ENCODE data around the gene SYNJ1.
A peak's percentile ranks its signal among the peaks of the same experiment; 100 is the strongest.
"Not testable (repeated sequence)": the region's sequence is repeated elsewhere in the genome, so short reads cannot be mapped to it uniquely, and the experiment has no call there.

Gene SYNJ1

DNA sequence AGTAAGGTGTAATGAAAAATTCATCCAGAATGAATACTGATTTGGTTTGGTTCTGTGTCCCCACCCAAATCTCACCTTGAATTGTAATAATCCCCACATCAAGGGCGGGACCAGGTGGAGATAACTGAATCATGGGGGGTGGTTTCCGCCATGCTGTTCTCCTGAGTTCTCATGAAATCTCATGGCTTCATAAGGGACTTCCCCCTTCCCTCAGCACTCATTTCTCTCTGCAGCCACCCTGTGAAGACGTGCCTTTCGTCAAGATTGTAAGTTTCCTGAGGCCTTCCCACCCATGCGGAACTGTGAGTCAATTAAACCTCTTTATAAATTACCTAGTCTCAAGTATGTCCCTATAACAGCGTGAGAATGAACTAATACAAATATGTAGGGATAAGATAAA, 5.5 kb upstream of the SYNJ1 start:
- DNase-seq: no peak

DNA sequence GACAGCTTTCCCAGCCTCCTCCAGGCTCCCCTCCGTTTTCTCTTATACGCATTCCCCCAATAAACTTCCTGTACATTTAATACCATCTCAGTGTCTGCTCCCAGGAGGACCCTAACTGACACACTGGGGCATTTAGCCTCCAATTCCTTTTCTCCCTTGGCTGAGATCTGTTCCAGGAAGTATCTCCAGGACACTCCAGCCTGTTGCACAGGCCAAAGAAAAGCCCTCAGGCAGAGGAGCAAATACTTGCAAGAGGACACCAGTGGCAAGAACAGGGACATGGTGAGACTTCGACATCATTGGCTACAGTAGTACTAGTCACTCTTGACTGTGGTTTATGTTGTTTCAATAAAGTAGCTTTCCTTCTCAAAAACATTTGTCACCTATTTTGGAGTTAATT, 4.7 kb upstream of the SYNJ1 start:
- DNase-seq: no peak

DNA sequence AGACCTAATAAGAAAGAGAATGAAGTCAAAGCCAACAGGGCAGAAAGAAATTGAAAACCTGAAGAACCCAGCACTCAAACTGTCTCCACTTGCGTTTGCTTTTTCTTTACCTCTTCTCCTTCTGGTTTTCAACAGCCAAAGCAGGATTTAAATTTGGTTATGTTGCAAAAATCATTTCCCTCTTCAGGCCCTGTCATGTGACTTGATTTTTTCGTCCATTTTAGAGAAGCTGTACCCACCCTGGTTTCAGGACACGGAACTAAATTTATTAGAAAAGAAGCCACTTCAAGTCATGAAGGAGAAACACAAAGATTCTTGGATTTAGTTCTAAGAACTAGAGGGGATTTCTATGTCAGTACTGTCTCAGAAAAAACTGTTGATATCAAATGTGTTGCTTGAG, 1.0 kb upstream of the SYNJ1 start:
- no peak for DNase-seq

DNA sequence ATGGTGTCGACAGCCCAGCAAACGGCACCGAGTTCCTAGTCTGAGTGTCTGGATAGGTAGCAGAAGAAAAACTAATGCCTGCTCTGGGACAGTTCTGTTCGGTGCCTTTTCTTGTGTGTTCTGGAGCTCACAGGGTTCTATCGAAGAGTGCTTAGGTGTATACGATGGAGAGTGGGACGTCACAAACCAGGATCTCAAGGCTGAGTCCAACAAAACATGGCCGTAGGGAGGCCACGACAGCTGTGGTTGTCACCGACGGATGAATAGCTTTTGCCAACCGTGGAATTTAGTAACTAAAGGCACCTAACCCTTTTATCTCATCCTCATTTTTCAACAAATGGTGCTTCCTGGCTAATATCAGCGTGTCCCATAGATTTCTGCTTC, 635 bp upstream of the SYNJ1 start:
- DNase-seq: no peak

DNA sequence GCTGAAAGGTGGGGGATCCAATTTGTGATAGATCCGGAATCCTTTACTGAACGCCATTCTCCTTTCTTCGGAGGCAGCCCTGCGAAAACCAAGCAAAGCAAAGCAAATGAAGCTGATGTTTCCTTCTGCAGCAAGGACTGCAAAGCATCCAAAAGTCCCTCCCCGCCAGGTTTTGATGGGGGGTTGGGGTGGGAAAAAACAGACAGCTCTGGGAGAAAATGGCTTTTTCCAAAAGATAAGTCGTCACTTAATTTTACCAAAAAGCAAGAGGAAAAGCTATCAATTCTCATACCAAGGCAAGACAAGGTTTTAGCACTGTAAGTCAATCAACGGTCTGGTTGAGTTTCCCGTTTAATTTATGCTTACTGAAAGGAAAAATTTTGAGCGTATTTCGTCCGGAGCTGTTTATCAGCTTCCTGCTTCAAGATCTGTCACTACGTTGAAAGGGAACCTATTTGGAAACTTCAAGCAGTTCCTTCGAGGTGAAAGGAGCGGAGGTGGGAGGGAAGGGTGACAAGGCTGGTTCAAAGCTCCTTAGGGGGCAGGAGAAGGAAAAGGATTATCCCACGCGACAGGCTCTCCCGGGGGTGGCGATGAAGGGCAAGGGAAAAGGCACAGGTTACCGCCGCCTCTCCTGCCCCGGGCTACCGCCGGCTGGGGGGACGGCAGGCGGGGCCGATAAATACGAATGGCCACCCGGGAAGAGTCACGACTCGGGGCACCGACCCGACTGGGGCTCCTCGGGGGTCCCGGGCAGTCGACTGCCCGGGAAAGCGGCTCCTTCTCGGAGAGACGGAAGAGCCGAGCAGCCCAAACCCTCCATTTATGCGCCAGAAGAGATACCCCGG, 750 bp downstream of the SYNJ1 start:
- peak; percentile 16 for DNase-seq

DNA sequence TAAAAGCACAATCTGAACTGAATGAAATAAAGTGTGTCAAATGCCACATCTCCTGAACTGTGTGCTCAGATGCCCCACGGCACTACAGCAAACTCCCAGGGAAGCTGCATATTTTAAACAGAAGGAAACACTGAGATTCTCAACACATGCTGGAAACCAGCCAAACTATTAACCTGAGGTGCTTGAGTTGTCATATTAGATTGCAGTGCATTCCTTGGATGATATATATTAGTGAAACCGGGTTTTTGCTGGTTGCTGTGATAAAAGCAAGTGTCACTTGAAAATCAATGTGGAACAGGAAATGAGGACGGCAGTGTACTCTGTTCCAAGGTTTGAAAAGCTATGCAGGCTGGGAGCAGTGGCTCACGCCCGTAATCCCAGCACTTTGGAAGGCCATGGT, 8.7 kb downstream of the SYNJ1 start:
- peak; percentile 7 for DNase-seq

DNA sequence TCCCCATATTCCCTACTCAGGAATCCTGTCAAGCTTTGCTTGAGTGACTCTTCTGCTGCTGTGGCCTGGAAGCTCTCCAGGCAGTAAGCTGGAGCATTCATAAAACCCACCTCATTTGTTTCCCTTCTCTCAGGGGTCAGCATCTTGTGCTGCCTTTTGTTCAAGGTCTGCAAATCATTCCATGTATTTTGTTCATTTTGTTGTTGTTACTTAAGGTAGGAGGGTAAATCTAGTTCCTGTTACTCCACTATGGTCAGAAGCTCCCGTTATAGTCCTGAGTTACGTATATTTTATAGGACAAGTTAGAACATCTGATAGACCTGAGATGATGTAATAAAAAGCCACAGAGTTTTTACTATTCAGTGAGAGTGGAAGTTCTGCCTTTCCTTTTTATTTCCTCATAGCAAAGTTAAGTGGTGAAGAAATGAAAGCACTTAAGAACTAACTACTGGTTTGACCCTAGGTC, 9.9 kb downstream of the SYNJ1 start:
- no peak for DNase-seq

DNA sequence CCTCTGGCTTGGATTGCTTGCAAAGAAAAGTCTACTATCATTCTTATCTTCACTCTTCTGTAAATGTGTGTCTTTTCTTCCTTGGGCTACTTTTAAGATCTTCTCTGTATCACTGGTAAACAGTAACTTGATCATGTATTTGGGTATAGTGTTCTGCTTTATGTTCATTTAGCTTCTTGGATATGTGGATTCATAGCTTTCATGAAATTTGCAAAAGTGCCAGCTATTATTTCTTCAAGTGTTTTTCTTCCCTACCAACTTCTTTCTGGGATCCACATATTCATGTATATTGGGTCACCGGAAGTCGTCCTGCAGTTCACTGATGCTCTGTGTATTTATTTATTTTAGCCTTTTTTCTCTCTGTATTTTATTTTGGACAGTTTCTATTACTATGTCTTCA, 11.3 kb downstream of the SYNJ1 start:
- no peak for DNase-seq

DNA sequence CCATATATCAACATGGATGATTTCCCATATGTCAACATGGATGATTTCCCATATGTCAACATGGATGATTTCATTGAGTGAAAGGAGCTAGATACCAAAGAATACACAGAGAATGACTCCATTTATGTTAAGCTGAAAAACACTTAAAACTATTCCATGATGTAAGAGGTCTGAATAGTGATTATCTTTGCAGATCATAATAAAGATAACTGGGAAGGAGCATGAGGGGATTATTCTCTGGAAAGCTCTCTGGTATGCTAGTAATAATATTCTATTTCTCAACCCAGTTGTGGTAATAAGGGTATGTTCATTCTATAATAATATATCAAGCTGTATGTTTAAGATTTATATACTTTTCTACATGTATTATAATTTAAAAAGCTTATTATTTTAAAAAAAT, 14.1 kb downstream of the SYNJ1 start:
- DNase-seq: no peak

DNA sequence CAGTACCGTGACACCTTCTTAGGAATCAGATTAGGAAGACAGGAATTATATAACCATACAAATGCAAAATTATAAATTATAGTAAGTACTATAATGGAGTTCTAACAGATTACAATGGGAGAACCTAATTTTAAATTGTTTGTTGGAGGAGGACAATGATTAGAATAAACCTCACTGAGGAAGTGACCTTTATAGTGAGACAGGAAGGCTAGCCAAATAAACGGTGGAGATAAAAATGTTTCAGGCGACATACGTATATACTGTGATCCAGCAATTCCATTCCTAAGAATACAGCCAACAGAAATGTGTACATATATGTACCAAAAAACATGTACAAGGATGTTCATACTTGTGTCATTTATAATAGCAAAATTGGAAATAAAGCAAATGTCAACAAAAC, 15.2 kb downstream of the SYNJ1 start:
- no peak for DNase-seq

DNA sequence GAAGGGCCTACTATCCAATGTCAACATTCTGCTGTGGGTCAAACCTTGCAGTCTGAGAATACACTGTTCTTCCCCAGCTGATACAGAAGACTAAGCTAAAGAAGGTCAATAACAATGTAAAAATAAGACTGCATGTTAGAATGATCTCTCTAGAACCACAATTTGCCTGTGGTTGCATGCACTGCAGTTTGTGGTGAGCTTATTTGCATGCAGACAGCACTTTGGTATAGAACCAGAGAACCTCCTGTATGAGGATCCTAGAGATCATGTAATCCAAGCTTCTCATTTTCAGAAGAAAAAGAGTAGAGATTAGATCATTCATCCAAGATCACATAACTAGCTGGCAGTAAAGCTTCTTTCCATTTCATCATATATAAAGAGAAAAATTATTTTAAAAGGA, 15.8 kb downstream of the SYNJ1 start:
- no peak for DNase-seq

DNA sequence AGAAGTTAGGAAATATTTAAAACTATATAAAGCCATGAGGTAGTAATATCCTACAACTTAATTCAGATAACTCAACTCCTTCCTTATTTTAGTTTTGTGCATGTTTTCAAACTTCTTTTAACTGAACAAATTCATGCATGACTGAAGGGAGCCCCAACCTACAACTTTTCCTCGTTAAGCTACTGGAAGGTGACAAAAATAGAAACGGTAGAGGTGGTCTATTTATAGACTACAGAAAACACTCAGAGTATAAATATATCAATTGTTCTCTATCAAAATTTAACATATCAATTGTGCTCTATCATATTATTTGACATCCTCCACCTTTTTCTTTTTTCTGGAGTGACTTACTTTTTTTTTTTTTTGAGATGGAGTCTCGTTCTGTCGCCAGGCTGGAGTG, 16.8 kb downstream of the SYNJ1 start:
- DNase-seq: no peak

DNA sequence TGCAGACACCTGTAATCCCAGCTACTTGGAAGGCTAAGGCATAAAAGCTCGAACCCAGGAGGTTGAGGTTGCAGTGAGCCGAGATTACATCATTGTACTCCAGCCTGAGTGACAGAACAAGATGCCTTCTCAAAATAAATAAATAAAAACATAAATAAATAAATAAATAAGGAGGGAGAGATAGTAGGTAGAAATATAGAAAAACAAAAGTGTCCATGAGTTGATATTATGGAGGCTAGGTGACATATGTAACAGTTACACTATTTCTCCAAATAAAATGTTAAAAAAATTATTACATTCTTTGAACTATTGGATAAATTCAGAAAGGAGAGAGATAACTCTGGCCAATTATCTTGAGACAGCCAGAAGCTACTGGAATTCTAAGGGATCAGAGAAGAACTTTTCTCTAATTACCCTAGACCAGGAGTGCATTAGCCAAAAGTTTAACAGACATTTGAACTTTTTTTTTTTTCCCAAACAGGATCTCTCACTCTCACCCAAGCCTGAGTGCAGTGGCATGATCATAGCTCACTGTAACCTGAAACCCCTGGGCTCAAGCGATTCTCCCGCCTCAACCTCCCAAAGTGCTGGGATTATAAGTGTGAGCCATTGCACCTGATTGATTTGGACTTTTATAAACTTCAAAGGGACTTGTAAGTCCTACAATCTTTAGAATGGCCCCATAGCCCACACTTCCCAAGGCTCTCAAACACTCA, 17.6 kb downstream of the SYNJ1 start:
- no peak for DNase-seq

DNA sequence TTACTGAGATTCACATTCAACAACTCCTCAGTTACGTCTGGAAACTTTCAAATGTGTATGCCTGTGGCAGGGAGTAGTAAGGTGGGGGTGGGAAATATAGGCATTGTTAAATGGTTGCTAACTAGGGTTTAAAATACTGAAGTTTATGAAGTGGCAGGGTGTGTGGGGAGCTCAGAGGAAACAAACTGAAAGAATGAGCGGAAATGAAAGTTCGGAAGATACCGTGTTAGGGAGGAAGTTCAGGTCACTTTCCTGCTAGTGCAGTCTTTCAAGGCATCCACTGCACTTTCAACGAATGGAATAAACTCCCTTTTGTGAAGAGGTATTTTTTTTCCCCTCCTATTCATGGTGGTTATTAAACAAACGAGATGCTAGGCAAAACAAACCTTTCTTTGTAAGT, 19.7 kb downstream of the SYNJ1 start:
- no peak for DNase-seq

DNA sequence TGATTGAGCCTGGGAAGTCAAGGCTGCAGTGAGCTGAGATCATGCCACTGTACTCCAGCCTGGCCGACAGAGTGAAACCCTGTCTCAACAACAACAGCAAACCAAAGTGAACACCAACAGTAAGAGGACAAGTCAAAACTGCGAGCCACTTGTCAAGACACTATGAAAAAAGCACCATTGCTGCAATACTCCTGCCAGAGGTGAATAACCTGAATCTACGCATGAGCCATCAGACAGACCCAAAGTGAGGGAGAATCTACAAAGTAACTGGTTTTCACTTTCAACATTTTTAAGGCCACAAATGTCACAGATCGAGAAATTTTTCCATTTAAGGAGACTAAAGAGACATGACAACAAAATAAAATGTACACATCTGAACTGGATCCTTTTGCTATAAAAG, 21.9 kb downstream of the SYNJ1 start:
- DNase-seq: no peak

DNA sequence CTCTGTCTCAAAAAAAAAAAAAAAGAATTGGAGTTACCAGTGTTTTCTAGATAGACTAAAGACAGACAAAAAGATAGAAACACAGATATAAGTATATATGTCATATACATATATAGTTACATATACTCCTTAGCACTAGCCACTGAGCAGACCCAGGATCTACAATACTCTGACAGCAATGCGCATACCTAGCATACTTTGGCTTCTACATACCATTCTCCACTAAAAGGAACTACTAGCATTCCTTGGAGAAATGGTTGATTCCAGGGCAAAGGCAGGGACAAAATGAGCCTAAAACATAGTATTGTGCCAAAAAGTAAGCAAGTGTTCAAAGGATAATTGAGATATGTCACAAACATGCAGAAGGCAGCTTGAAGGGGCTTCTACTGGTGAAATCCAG, 22.7 kb downstream of the SYNJ1 start:
- no peak for DNase-seq

DNA sequence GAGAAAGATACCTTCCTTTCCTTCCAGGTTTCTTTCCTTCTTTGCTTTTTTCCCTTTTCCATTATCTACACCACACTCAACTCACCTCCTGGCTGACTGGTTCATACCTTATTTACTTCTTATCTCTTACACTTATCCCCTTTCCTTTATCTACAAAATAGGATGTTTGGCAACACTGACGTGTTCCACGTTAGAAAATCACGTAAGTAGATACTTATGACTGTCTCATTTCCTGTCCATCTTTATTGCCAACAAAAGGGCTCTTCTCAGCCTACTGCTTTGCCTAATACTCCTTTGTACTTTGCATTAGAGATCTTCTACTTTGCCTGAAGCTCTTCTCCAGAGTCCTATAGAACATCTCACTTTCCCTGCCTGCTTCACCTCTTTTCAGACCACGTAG, 25.1 kb downstream of the SYNJ1 start:
- no peak for DNase-seq

DNA sequence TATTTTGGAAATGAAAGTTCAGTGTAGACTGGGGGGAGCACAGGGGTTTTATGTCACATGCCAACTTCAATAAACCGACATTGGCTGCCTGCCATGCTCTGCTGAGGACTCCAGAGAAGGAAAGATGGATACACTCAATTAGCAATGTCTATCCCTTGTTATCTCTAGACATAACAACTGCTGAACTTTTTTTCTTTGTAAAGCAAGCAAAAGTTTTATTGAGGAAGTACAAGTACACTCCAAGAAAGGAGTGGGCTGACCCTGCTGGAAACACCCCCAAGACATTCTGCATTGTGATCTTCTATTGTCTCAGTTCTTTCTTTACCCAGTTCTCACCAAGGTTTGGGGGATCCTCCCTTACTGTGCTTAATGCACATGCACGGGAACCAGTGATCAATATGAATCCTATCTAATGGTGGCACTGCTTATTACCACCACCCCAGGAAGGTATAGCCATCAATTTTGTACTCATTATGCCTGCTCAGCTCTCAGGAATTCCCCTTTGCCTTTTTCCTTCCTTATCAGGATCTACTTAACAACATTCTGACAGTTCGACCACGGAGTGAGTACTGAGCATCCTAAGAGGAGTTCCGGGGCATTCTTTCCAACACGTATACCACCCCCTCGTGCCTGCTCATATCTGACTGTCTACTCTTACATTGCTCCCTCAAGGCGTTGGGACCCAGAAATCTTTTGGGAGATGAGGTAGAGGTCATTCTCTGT, 28.7 kb downstream of the SYNJ1 start:
- no peak for DNase-seq

DNA sequence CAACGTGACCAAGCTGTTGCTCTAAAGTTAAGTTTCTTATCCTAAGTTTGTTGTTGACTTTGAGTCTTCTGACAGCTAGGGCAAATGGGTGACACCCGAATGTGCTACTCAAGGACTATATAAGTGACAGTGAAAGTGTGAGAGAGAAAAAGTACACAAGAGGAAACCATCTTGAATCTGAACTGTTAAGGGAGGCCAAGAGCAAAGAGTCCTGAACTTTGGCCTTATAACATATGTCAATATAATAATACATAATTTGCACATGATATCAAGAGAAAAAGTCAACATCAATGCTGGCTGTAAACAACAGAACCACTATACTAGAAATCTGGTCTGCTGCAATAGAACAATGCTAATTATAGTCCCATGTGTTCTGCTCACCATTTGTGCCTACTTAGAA, 29.5 kb downstream of the SYNJ1 start:
- no peak for DNase-seq

DNA sequence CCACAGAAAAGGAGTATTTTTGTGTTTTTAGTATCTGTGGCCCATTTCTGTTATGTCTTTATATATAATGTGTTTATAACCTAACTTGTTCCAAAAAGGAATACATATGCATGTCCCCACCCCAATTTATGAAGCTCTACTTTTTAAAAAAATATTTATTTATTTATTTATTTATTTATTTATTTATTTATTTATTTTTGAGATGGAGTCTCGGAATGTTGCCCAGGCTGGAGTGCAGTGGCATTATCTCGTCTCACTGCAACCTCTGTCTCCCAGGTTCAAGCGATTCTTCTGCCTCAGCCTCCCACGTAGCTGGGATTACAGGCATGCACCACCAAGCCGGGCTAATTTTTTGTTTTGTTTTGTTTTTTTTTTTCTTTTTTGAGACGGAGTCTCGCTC, 32.3 kb downstream of the SYNJ1 start:
- not testable (repeated sequence) for DNase-seq

DNA sequence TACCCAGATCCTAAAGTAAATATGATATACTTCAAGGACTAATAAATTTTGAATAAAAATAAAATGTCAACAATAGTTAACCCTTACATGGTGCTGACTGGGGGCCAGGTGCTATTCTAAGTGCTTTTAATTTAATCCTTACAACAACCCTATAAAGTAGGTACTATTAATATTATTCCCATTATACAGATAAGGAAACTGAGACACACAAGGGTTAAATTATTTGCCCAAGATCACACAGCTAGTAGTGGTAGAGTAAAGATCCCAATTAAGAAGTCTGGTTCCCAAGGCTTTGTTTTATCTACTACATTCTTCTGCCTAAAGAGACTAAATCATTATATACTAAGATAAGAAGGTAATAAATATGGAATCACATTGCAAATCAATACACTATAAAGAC, 34.2 kb downstream of the SYNJ1 start:
- no peak for DNase-seq

DNA sequence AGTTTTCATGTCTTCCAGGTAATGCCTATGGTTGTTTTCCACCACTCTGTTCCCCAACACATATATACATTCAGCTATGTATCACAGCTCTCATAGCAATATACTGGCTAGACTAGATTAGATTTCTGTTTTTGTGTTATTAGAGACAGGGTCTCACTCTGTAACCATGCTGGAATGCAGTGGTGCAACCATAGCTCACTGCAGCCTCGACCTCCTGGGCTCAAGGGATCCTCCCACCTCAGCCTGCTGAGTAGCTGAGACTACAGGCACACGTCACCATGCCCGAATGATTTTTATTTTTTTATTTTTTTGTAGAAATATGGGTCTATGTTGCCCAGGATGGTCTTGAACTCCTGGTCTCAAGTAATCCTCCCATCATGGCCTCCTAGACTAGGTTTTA, 37.7 kb downstream of the SYNJ1 start:
- DNase-seq: no peak

DNA sequence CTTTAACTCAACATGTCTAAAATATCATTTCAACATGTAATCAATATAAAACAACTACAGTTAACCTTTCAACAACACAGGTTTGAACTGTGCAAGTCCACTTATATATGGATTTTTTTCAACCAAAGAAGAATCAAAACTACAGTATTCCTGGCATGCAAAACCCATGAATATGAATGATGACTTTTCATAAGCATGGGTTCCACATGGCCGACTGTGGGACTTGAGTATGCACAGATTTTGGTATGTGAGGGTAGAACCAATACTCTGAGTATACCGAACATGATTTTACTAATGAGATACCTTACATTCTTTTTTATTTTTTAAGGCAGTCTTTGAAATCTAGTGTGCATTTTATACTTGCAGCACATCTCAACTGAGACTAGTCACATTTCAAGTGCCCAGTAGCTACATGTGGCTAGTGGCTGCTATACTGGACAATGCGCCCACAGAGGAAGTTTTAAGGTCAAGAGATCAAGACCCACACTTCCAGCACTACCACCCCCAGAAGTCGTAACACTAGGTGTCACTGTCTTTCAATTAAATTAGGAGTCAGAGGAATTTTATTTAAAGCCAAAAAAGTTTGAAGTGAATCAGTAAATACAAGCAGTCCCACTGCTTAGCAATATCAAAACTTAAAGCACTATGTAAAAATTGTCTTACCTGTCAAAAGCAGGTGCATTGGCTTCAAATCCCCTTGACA, 40.0 kb downstream of the SYNJ1 start:
- no peak for DNase-seq
